HEK293 (cell line): ENCODE data around the gene SIMC1.

Experiments used
- GLIS2 ChIP-seq: fragments of 450-650 bp; formaldehyde crosslinking; IDR thresholded peaks from 2 replicates; pipeline ENCODE4 v1.5.1; 2016; ENCODE audit warnings: missing biosample characterization, missing genetic modification characterization
- HOXD13 ChIP-seq: sonication (generic); formaldehyde crosslinking; IDR thresholded peaks from 2 replicates; pipeline ENCODE4 v1.8.0; 2022; ENCODE audit warnings: missing genetic modification reagents, borderline replicate concordance
- KLF8 ChIP-seq: fragments of 450-650 bp; formaldehyde crosslinking; IDR thresholded peaks from 2 replicates; pipeline ENCODE4 v1.5.1; 2016; ENCODE audit warnings: missing biosample characterization, missing genetic modification characterization
- PATZ1 ChIP-seq: fragments of 450-650 bp; formaldehyde crosslinking; IDR thresholded peaks from 2 replicates; pipeline ENCODE4 v1.5.1; 2016; ENCODE audit warnings: missing biosample characterization, missing genetic modification characterization
- TSHZ1 ChIP-seq: fragments of 450-650 bp; formaldehyde crosslinking; IDR thresholded peaks from 2 replicates; pipeline ENCODE4 v1.5.1; 2016; ENCODE audit warnings: missing biosample characterization, missing genetic modification characterization, borderline replicate concordance
- ZBTB20 ChIP-seq: fragments of 450-650 bp; formaldehyde crosslinking; IDR thresholded peaks from 2 replicates; pipeline ENCODE4 v1.5.1; 2016; ENCODE audit warnings: missing biosample characterization, missing genetic modification characterization
- ZNF114 ChIP-seq: fragments of 450-650 bp; formaldehyde crosslinking; IDR thresholded peaks from 2 replicates; pipeline ENCODE4 v1.5.0; 2017; ENCODE audit warnings: missing biosample characterization, missing genetic modification characterization
- ZNF24 ChIP-seq: fragments of 450-650 bp; formaldehyde crosslinking; IDR thresholded peaks from 2 replicates; pipeline ENCODE4 v1.5.1; 2016; ENCODE audit warnings: missing biosample characterization, missing genetic modification characterization
- ZNF341 ChIP-seq: fragments of 450-650 bp; formaldehyde crosslinking; IDR thresholded peaks from 2 replicates; pipeline ENCODE4; 2016; ENCODE audit warnings: low read depth, missing biosample characterization, missing genetic modification characterization
- ZNF394 ChIP-seq: fragments of 450-650 bp; formaldehyde crosslinking; IDR thresholded peaks from 2 replicates; pipeline ENCODE4 v1.5.1; 2016; ENCODE audit warnings: missing biosample characterization, missing genetic modification characterization, mild to moderate bottlenecking, moderate library complexity, borderline replicate concordance
- ZNF561 ChIP-seq: fragments of 450-650 bp; IDR thresholded peaks from 2 replicates; pipeline ENCODE4 v1.5.1; 2018; ENCODE audit warnings: missing biosample characterization, missing genetic modification characterization, borderline replicate concordance
- ZNF670 ChIP-seq: fragments of 450-650 bp; formaldehyde crosslinking; IDR thresholded peaks from 2 replicates; pipeline ENCODE4 v1.5.1; 2016; ENCODE audit warnings: missing biosample characterization, missing genetic modification characterization, low read depth
- ZNF692 ChIP-seq: fragments of 450-650 bp; formaldehyde crosslinking; IDR thresholded peaks from 2 replicates; pipeline ENCODE4 v1.5.1; 2016; ENCODE audit warnings: missing biosample characterization, missing genetic modification characterization
- ZNF76 ChIP-seq: fragments of 450-650 bp; formaldehyde crosslinking; IDR thresholded peaks from 2 replicates; pipeline ENCODE4; 2016; ENCODE audit warnings: low read depth, missing biosample characterization, missing genetic modification characterization, borderline replicate concordance
- ZNF785 ChIP-seq: fragments of 450-650 bp; formaldehyde crosslinking; IDR thresholded peaks from 2 replicates; pipeline ENCODE4 v1.5.1; 2016; ENCODE audit warnings: missing biosample characterization, missing genetic modification characterization
- ZSCAN16 ChIP-seq: fragments of 450-650 bp; formaldehyde crosslinking; IDR thresholded peaks from 2 replicates; pipeline ENCODE4 v1.5.1; 2016; ENCODE audit warnings: missing biosample characterization, missing genetic modification characterization
- ZSCAN23 ChIP-seq: fragments of 450-650 bp; formaldehyde crosslinking; IDR thresholded peaks from 2 replicates; pipeline ENCODE4 v1.5.1; 2016; ENCODE audit warnings: missing biosample characterization, missing genetic modification characterization
- TF ChIP-seq, protein P1 (sequence below): fragments of 450-650 bp; formaldehyde crosslinking; IDR thresholded peaks from 2 replicates; pipeline ENCODE4 v1.5.1; 2016; ENCODE audit warnings: missing biosample characterization, missing genetic modification characterization, borderline replicate concordance
- TF ChIP-seq, protein P2 (sequence below): fragments of 450-650 bp; formaldehyde crosslinking; IDR thresholded peaks from 2 replicates; pipeline ENCODE4 v1.5.1; 2016; ENCODE audit warnings: missing biosample characterization, missing genetic modification characterization
- TF ChIP-seq, protein P3 (sequence below): fragments of 450-650 bp; formaldehyde crosslinking; IDR thresholded peaks from 2 replicates; pipeline ENCODE4 v1.5.0; 2017; ENCODE audit warnings: missing biosample characterization, missing genetic modification characterization, borderline replicate concordance

SIMC1 gene

GRCh38 chr5:176388444-176389134 lies 150.4 kb downstream of the SIMC1 start, which contains the start of the genes HIGD2A and NOP16 (continued):
- TF ChIP-seq ZNF24 (tag by site-specific recombination) (peak; percentile 91), ZNF670 (tag by site-specific recombination) (no peak), ZBTB20 (tag by site-specific recombination) (peak; percentile 85), ZNF76 (tag by site-specific recombination) (peak; percentile 96), ZNF341 (tag by site-specific recombination) (no peak), ZNF692 (tag by site-specific recombination) (peak; percentile 96), PATZ1 (tag by site-specific recombination) (peak; percentile 92), ZSCAN16 (tag by site-specific recombination) (no peak), ZSCAN23 (tag by site-specific recombination) (peak; percentile 96), HOXD13 (peak; percentile 72), ZNF114 (tag by site-specific recombination) (no peak), ZNF561 (tag by site-specific recombination) (peak; percentile 97; the same call in 1 of the 2 replicates), TSHZ1 (peak; percentile 57; the same call in 1 of the 2 replicates), ZNF394 (tag by site-specific recombination) (peak; percentile 91), GLIS2 (tag by site-specific recombination) (peak; percentile 81), KLF8 (peak; percentile 99), ZNF785 (tag by site-specific recombination) (peak; percentile 66; the same call in 1 of the 2 replicates)
- TF ChIP-seq, protein P1, sequence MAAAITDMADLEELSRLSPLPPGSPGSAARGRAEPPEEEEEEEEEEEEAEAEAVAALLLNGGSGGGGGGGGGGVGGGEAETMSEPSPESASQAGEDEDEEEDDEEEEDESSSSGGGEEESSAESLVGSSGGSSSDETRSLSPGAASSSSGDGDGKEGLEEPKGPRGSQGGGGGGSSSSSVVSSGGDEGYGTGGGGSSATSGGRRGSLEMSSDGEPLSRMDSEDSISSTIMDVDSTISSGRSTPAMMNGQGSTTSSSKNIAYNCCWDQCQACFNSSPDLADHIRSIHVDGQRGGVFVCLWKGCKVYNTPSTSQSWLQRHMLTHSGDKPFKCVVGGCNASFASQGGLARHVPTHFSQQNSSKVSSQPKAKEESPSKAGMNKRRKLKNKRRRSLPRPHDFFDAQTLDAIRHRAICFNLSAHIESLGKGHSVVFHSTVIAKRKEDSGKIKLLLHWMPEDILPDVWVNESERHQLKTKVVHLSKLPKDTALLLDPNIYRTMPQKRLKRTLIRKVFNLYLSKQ (tag by site-specific recombination) = no peak
- TF ChIP-seq, protein P2, sequence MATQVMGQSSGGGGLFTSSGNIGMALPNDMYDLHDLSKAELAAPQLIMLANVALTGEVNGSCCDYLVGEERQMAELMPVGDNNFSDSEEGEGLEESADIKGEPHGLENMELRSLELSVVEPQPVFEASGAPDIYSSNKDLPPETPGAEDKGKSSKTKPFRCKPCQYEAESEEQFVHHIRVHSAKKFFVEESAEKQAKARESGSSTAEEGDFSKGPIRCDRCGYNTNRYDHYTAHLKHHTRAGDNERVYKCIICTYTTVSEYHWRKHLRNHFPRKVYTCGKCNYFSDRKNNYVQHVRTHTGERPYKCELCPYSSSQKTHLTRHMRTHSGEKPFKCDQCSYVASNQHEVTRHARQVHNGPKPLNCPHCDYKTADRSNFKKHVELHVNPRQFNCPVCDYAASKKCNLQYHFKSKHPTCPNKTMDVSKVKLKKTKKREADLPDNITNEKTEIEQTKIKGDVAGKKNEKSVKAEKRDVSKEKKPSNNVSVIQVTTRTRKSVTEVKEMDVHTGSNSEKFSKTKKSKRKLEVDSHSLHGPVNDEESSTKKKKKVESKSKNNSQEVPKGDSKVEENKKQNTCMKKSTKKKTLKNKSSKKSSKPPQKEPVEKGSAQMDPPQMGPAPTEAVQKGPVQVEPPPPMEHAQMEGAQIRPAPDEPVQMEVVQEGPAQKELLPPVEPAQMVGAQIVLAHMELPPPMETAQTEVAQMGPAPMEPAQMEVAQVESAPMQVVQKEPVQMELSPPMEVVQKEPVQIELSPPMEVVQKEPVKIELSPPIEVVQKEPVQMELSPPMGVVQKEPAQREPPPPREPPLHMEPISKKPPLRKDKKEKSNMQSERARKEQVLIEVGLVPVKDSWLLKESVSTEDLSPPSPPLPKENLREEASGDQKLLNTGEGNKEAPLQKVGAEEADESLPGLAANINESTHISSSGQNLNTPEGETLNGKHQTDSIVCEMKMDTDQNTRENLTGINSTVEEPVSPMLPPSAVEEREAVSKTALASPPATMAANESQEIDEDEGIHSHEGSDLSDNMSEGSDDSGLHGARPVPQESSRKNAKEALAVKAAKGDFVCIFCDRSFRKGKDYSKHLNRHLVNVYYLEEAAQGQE (tag by site-specific recombination) = peak; percentile 62
- TF ChIP-seq, protein P3, sequence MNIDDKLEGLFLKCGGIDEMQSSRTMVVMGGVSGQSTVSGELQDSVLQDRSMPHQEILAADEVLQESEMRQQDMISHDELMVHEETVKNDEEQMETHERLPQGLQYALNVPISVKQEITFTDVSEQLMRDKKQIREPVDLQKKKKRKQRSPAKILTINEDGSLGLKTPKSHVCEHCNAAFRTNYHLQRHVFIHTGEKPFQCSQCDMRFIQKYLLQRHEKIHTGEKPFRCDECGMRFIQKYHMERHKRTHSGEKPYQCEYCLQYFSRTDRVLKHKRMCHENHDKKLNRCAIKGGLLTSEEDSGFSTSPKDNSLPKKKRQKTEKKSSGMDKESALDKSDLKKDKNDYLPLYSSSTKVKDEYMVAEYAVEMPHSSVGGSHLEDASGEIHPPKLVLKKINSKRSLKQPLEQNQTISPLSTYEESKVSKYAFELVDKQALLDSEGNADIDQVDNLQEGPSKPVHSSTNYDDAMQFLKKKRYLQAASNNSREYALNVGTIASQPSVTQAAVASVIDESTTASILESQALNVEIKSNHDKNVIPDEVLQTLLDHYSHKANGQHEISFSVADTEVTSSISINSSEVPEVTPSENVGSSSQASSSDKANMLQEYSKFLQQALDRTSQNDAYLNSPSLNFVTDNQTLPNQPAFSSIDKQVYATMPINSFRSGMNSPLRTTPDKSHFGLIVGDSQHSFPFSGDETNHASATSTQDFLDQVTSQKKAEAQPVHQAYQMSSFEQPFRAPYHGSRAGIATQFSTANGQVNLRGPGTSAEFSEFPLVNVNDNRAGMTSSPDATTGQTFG (tag by site-specific recombination) = peak; percentile 83; the same call in 1 of the 2 replicates
